ENCODE measurements around the gene ABCC1. TPM values are rescaled to one million over a fixed set of nuclear protein-coding genes. Genes with fewer than 3 reads are reported as not detected.

ABCC1 gene
- total RNA-seq, 1 donor from 2014 or later = 18.1 TPM

GRCh38 chr16:16121185-16121727 lies 171.8 kb downstream of the ABCC1 start:
- TF ChIP-seq, protein P1, sequence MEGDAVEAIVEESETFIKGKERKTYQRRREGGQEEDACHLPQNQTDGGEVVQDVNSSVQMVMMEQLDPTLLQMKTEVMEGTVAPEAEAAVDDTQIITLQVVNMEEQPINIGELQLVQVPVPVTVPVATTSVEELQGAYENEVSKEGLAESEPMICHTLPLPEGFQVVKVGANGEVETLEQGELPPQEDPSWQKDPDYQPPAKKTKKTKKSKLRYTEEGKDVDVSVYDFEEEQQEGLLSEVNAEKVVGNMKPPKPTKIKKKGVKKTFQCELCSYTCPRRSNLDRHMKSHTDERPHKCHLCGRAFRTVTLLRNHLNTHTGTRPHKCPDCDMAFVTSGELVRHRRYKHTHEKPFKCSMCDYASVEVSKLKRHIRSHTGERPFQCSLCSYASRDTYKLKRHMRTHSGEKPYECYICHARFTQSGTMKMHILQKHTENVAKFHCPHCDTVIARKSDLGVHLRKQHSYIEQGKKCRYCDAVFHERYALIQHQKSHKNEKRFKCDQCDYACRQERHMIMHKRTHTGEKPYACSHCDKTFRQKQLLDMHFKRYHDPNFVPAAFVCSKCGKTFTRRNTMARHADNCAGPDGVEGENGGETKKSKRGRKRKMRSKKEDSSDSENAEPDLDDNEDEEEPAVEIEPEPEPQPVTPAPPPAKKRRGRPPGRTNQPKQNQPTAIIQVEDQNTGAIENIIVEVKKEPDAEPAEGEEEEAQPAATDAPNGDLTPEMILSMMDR (conservative IDR thresholded peaks at IDR 0.05; ENCODE audit: low read depth, low read length) = no peak
- DNase-seq (ENCODE audit: low read depth) = no peak
- H3K4me3 ChIP-seq (ENCODE audit: low read depth, low read length) = no peak overlapping the region

GRCh38 chr16:16122264-16122663 lies 172.8 kb downstream of the ABCC1 start:
- H3K4me3 ChIP-seq (ENCODE audit: low read depth, low read length) = no peak overlapping the region
- DNase-seq (ENCODE audit: low read depth) = no peak
- TF ChIP-seq, protein P1 (conservative IDR thresholded peaks at IDR 0.05; ENCODE audit: low read depth, low read length) = no peak

DNA sequence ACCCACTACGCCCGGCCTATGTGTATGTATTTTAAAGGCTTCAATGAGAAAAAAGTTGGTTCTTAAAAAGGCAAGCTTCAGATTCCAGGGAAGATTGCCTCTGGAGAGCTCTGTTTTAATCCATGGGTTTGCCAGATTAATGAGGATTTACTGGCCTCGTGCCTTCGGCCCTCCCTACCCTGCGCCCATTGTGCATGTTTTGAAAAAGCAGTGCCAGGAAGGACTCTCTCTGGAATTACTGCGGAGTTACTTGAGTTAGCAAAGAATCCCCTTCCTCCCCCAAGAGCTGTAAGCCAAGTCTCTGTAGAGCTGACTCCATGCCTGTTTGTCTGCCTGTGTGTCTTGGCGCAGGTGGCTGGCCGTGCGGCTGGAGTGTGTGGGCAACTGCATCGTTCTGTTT lies 175.0 kb downstream of the ABCC1 start:
- no peak for DNase-seq (ENCODE audit: low read depth)
- TF ChIP-seq, protein P1 (conservative IDR thresholded peaks at IDR 0.05; ENCODE audit: low read depth, low read length) = no peak
- no peak overlapping the region for H3K4me3 ChIP-seq (ENCODE audit: low read depth, low read length)

GRCh38 chr16:16124974-16125373 lies 175.6 kb downstream of the ABCC1 start:
- H3K4me3 ChIP-seq (ENCODE audit: low read depth, low read length) = no peak overlapping the region
- TF ChIP-seq, protein P1 (conservative IDR thresholded peaks at IDR 0.05; ENCODE audit: low read depth, low read length) = no peak
- no peak for DNase-seq (ENCODE audit: low read depth)

DNA sequence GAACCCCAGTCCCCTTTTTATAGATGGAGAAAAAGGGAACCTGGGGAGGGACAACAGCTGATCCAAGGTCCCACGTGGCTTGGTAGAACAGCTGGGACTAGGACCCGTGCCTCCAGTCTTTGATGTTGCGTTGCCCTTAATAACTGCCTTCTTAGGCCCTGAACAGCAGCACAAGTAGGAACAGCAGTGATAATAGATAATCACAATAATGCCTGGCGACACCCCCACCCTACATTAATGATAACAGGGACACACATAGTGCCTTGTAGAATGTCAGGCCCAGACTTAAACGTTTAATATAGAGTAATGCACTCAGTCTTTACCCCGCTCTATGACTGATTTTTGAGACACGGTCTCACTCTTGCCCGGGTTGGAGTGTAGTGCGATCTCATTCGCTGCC lies 177.5 kb downstream of the ABCC1 start:
- TF ChIP-seq, protein P1 (conservative IDR thresholded peaks at IDR 0.05; ENCODE audit: low read depth, low read length) = no peak
- no peak for DNase-seq (ENCODE audit: low read depth)
- H3K4me3 ChIP-seq (ENCODE audit: low read depth, low read length) = no peak overlapping the region

GRCh38 chr16:16127469-16128116 lies 178.2 kb downstream of the ABCC1 start:
- no peak overlapping the region for H3K4me3 ChIP-seq (ENCODE audit: low read depth, low read length)
- DNase-seq (ENCODE audit: low read depth) = no peak

More at GRCh38 chr16:16127469-16128116, 178.2 kb downstream of the ABCC1 start:
- TF ChIP-seq, protein P1 (conservative IDR thresholded peaks at IDR 0.05; ENCODE audit: low read depth, low read length) = peak; percentile 87

Data from epithelial cell of proximal tubule (primary cell).